ENCODE results near the gene PDCD6IP.

Gene PDCD6IP

GRCh38 chr3:33877187-33877586 is 78.8 kb downstream of the PDCD6IP start:
- no peak overlapping the region for H3K4me3 ChIP-seq (ENCODE audit: low read depth, low read length)
- in situ Hi-C loops (cut with HindIII; ENCODE audit: low pct_ligation_motif_present, low sequenced_read_pairs): no loop called here
- no peak for TF ChIP-seq CTCF (IDR thresholded peaks at IDR 0.05; ENCODE audit: low read depth, low read length, missing control alignments)
- no peaks in the 10 kb centered on the region for H3K27me3 ChIP-seq (replicated peaks)
- no peak for DNase-seq
- H3K27ac ChIP-seq: no peak overlapping the region
- H3K36me3 ChIP-seq (replicated peaks): no peaks in the 10 kb centered on the region

GRCh38 chr3:33879540-33879939 is 81.1 kb downstream of the PDCD6IP start:
- DNase-seq: no peak
- Histone ChIP-seq H3K27ac (no peak overlapping the region), H3K36me3 (replicated peaks) (no peaks in the 10 kb centered on the region), H3K27me3 (replicated peaks) (no peaks in the 10 kb centered on the region), H3K4me3 (ENCODE audit: low read depth, low read length) (no peak overlapping the region)
- in situ Hi-C loops (cut with HindIII; ENCODE audit: low pct_ligation_motif_present, low sequenced_read_pairs): no loop called here
- no peak for TF ChIP-seq CTCF (IDR thresholded peaks at IDR 0.05; ENCODE audit: low read depth, low read length, missing control alignments)

- Histone ChIP-seq H3K4me3 (ENCODE audit: low read depth, low read length) (no peak overlapping the region), H3K36me3 (replicated peaks) (no peaks in the 10 kb centered on the region), H3K27ac (no peak overlapping the region), H3K27me3 (replicated peaks) (no peaks in the 10 kb centered on the region)
- in situ Hi-C loops (cut with HindIII; ENCODE audit: low pct_ligation_motif_present, low sequenced_read_pairs): no loop called here
- DNase-seq: no peak
- no peak for TF ChIP-seq CTCF (IDR thresholded peaks at IDR 0.05; ENCODE audit: low read depth, low read length, missing control alignments)
Measured at GRCh38 chr3:33881156-33882064, 83.0 kb downstream of the PDCD6IP start.

- H3K27ac ChIP-seq: no peak overlapping the region
Measured at GRCh38 chr3:33882296-33882695, 83.9 kb downstream of the PDCD6IP start.

GRCh38 chr3:33883538-33883950 is 85.1 kb downstream of the PDCD6IP start:
- no peak overlapping the region for H3K27ac ChIP-seq
- peak; percentile 55 for TF ChIP-seq CTCF (IDR thresholded peaks at IDR 0.05; ENCODE audit: low read depth, low read length, missing control alignments)
- DNase-seq: peak; percentile 49
- H3K36me3 ChIP-seq (replicated peaks): no peaks in the 10 kb centered on the region
- H3K4me3 ChIP-seq (ENCODE audit: low read depth, low read length): peak overlapping the region; percentile 34
- no peaks in the 10 kb centered on the region for H3K27me3 ChIP-seq (replicated peaks)
- in situ Hi-C loops (cut with HindIII; ENCODE audit: low pct_ligation_motif_present, low sequenced_read_pairs): no loop called here

More at GRCh38 chr3:33882296-33882695, 83.9 kb downstream of the PDCD6IP start:
- no peak for DNase-seq
- in situ Hi-C loops (cut with HindIII; ENCODE audit: low pct_ligation_motif_present, low sequenced_read_pairs): no loop called here
- Histone ChIP-seq H3K36me3 (replicated peaks) (no peaks in the 10 kb centered on the region), H3K27me3 (replicated peaks) (no peaks in the 10 kb centered on the region), H3K4me3 (ENCODE audit: low read depth, low read length) (no peak overlapping the region)
- TF ChIP-seq CTCF (IDR thresholded peaks at IDR 0.05; ENCODE audit: low read depth, low read length, missing control alignments): no peak

Data from brain microvascular endothelial cell (primary cell).